Measurements from ENCODE around the gene ABCG2. TPM values are rescaled to one million over a fixed set of nuclear protein-coding genes. Genes with fewer than 3 reads are reported as not detected.

Gene ABCG2
- polyA plus RNA-seq, 2 of the 4 experiments (the other 2 are of a cell fraction) = 27.9 to 55.3 TPM

DNA sequence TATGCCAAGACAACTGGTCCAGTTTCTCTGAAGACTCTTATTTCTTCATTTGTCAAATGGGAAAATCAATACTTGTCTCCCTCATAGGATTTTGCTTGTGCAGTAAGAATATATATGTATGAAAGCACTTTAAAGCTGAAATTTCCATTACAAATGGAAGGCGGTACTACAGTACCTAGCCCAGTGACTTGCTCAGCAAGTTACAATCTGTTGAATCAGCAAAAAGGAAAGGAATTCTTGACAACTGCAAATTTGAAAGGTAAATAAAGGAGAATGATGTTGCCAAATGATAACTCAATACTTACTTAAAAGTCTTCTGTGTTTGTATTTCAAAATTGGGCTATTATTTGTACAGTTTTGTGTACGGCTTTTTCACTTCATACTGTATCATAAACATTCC is 79.9 kb downstream of the ABCG2 start:
- no peak for FAIRE-seq
- ATAC-seq = no peak
- no peak for DNase-seq (ENCODE audit: low read depth in 1 of 2, low spot score in 1 of 2)
- Histone ChIP-seq H3K4me1 (no peaks in the 10 kb centered on the region), H3K27ac (no peak overlapping the region), H3K4me2 (no peak overlapping the region), H3K9me3 (no peaks in the 10 kb centered on the region), H3K4me3 (no peak overlapping the region)
- ChIA-PET CTCF (no interaction called here), POLR2A (no interaction called here)
- TF ChIP-seq EHF (CRISPR knock-in tag; IDR thresholded peaks at IDR 0.05) = no peak
- no peak for TF ChIP-seq JUN (IDR thresholded peaks at IDR 0.05)
- TF ChIP-seq MAFK (IDR thresholded peaks at IDR 0.05; ENCODE audit: partially characterized antibody) = peak; percentile 94
- 97% methylated on average over 2 of the region's 2 CpGs for WGBS (ENCODE audit: missing lambda C conversion rate)

DNA sequence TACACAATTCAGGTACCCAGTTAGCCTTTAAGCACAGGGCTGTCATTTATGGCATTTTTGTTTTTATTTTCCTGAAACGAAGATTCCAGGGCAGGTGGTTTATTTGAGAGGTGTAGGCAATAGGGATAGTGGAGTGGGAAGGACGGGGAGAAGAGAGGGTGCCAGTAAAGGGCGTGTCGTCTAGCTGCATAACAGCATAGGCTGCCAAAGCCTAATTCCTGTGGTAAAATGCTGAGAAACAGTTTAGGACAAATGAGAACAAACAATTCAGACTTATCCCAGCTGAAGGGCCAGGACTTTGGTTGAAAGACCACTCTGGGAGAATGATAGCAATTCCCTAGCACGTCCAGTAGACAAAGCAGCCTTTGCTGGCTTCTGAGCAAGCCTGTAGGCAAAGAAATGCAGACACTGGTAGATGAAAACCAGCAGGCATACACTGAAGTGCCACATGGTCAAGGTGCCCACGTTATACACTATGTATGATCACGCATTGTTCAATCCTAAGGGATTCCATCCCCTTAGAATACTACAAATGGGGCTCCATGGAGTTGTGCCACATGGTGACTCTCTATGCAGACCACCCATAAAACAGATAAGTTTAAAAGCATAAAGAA is 80.4 kb downstream of the ABCG2 start:
- Histone ChIP-seq H3K4me3 (no peak overlapping the region), H3K27ac (no peak overlapping the region), H3K9me3 (no peaks in the 10 kb centered on the region), H3K4me2 (no peak overlapping the region), H3K4me1 (no peaks in the 10 kb centered on the region)
- CTCF ChIA-PET = no interaction called here
- no peak for TF ChIP-seq TP53 (CRISPR knock-in tag; IDR thresholded peaks at IDR 0.05)
- no peak for TF ChIP-seq RAD21 (conservative IDR thresholded peaks at IDR 0.05 in 1 of 2, IDR thresholded peaks at IDR 0.05 in 1 of 2)
- TF ChIP-seq, protein P1, sequence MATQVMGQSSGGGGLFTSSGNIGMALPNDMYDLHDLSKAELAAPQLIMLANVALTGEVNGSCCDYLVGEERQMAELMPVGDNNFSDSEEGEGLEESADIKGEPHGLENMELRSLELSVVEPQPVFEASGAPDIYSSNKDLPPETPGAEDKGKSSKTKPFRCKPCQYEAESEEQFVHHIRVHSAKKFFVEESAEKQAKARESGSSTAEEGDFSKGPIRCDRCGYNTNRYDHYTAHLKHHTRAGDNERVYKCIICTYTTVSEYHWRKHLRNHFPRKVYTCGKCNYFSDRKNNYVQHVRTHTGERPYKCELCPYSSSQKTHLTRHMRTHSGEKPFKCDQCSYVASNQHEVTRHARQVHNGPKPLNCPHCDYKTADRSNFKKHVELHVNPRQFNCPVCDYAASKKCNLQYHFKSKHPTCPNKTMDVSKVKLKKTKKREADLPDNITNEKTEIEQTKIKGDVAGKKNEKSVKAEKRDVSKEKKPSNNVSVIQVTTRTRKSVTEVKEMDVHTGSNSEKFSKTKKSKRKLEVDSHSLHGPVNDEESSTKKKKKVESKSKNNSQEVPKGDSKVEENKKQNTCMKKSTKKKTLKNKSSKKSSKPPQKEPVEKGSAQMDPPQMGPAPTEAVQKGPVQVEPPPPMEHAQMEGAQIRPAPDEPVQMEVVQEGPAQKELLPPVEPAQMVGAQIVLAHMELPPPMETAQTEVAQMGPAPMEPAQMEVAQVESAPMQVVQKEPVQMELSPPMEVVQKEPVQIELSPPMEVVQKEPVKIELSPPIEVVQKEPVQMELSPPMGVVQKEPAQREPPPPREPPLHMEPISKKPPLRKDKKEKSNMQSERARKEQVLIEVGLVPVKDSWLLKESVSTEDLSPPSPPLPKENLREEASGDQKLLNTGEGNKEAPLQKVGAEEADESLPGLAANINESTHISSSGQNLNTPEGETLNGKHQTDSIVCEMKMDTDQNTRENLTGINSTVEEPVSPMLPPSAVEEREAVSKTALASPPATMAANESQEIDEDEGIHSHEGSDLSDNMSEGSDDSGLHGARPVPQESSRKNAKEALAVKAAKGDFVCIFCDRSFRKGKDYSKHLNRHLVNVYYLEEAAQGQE (IDR thresholded peaks at IDR 0.05) = no peak
- no peak for TF ChIP-seq EHMT2 (IDR thresholded peaks at IDR 0.05; ENCODE audit: low read depth)
- TF ChIP-seq RFX5 (IDR thresholded peaks at IDR 0.05) = no peak
- TF ChIP-seq TFCP2L1 (CRISPR knock-in tag; IDR thresholded peaks at IDR 0.05) = no peak
- TF ChIP-seq FOSL2 (IDR thresholded peaks at IDR 0.05) = no peak
- TF ChIP-seq FOSL2 (CRISPR knock-in tag; IDR thresholded peaks at IDR 0.05) = no peak
- no peak for TF ChIP-seq KDM5A (IDR thresholded peaks at IDR 0.05)
- TF ChIP-seq FOXS1 (CRISPR knock-in tag; IDR thresholded peaks at IDR 0.05) = no peak
- no peak for TF ChIP-seq EHF (CRISPR knock-in tag; IDR thresholded peaks at IDR 0.05)
- TF ChIP-seq HEYL (CRISPR knock-in tag; IDR thresholded peaks at IDR 0.05) = no peak
- no peak for TF ChIP-seq MAZ (IDR thresholded peaks at IDR 0.05; ENCODE audit: borderline replicate concordance, low read depth, low read length)
- TF ChIP-seq ZFP36 (IDR thresholded peaks at IDR 0.05; ENCODE audit: borderline replicate concordance, partially characterized antibody) = no peak
- TF ChIP-seq, protein P2, sequence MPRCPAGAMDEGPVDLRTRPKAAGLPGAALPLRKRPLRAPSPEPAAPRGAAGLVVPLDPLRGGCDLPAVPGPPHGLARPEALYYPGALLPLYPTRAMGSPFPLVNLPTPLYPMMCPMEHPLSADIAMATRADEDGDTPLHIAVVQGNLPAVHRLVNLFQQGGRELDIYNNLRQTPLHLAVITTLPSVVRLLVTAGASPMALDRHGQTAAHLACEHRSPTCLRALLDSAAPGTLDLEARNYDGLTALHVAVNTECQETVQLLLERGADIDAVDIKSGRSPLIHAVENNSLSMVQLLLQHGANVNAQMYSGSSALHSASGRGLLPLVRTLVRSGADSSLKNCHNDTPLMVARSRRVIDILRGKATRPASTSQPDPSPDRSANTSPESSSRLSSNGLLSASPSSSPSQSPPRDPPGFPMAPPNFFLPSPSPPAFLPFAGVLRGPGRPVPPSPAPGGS (IDR thresholded peaks at IDR 0.05) = no peak
- no peak for TF ChIP-seq NPAS2 (CRISPR knock-in tag; IDR thresholded peaks at IDR 0.05; ENCODE audit: borderline replicate concordance)
- no peak for TF ChIP-seq RARB (CRISPR knock-in tag; IDR thresholded peaks at IDR 0.05)
- TF ChIP-seq, protein P3, sequence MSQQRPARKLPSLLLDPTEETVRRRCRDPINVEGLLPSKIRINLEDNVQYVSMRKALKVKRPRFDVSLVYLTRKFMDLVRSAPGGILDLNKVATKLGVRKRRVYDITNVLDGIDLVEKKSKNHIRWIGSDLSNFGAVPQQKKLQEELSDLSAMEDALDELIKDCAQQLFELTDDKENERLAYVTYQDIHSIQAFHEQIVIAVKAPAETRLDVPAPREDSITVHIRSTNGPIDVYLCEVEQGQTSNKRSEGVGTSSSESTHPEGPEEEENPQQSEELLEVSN (IDR thresholded peaks at IDR 0.05; ENCODE audit: borderline replicate concordance, low read depth) = no peak
- POLR2A ChIA-PET = no interaction called here
- ATAC-seq (no peak), DNase-seq (ENCODE audit: low read depth in 1 of 2, low spot score in 1 of 2) (no peak), FAIRE-seq (no peak)
- 96% methylated on average over 7 of the region's 7 CpGs for WGBS (ENCODE audit: missing lambda C conversion rate)

Data from A549 (cell line).